Lower leg skin (tissue), 4 donors: ENCODE data around the gene PXDN. TPM values are rescaled to one million over a fixed set of nuclear protein-coding genes. Genes with fewer than 3 reads are reported as not detected.

ENCODE experiments used
- DNase-seq, 2 donors: peaks; one replicate each; pipeline ENCODE4 v3.0.0-alpha.2; 2019; ENCODE audit warnings: low spot score in 2 of 2
- H3K4me3 ChIP-seq: fragments of 200-600 bp; sonication (generic); 2 replicates; pipeline ENCODE4 v1.5.1; 2017; ENCODE audit warnings: mild to moderate bottlenecking, low read depth; ENCODE audit not compliant: poor library complexity, severe bottlenecking
- CTCF ChIP-seq, 3 donors: fragments of 450-650 bp; IDR thresholded peaks; one replicate each; pipeline ENCODE4 v1.5.1; 2016; ENCODE audit warnings: antibody characterized with exemption in 3 of 3, mild to moderate bottlenecking in 3 of 3, moderate library complexity in 2 of 3
- POLR2A ChIP-seq, 2 donors: fragments of 450-650 bp; IDR thresholded peaks; one replicate each; pipeline ENCODE4 v1.6.1; 2016 to 2017; ENCODE audit warnings: antibody characterized with exemption in 2 of 2, mild to moderate bottlenecking in 1 of 2, moderate library complexity in 1 of 2
- WGBS, 2 donors: methylation state at CpG; one replicate each; pipeline ENCODE4 v1.1.5; 2018; 5-methylcytosine and 5-hydroxymethylcytosine counted together
- intact Hi-C: fragments of 100-400 bp; cut with DNase I; formaldehyde crosslinking; loops from one replicate; pipeline ENCODE4 v1.15.0; 2023; ENCODE audit warnings: low total_unique reads
- total RNA-seq, 4 donors: library from RNA; depleted of rRNA; stranded (reverse); fragments of >200 nt; gene quantifications; one replicate each; pipeline ENCODE4 v1.1.0, GENCODE V29; 2016

Gene PXDN
- total RNA-seq, 4 donors from 2014 or later: 4.7 to 13.7 (median 7.0) TPM

- WGBS, 2 donors: 48 to 62% methylated on average over 10 of the region's 10 CpGs
- no peak for DNase-seq
- no peak overlapping the region for H3K4me3 ChIP-seq
- intact Hi-C loops: no loop called here
- no peak for TF ChIP-seq POLR2A (IDR thresholded peaks at IDR 0.05)
- TF ChIP-seq CTCF (IDR thresholded peaks at IDR 0.05): no peak
Observed at GRCh38 chr2:1581965-1582625, 162.2 kb downstream of the PXDN start.
